A549 (cell line): ENCODE data around the gene SLC20A1. TPM values are rescaled to one million over a fixed set of nuclear protein-coding genes. Genes with fewer than 3 reads are reported as not detected.

Experiments
- ATAC-seq, 2 experiments: fragments of 200-7000 bp in 1 of 2; fragments of >200 bp in 1 of 2; cut with Nextera tagmentation in 1 of 2; cut with Tn5 transposase in 1 of 2; 3 replicates each; pipeline versions ENCODE4 v1.8.0 to v1.9.1; 2018 to 2020; ENCODE audit warnings: mild to moderate bottlenecking in 1 of 2, moderate library complexity in 1 of 2
- CTCF ChIA-PET: fragments of 300-600 bp; sonication (Branson Sonifier 250); formaldehyde crosslinking; extraction: SDS; loops from one replicate; lab custom pipeline; 2021; ENCODE audit warnings: antibody characterized with exemption, inconsistent platforms; lab: Yijun Ruan, JAX
- POLR2A ChIA-PET: fragments of 350-600 bp; formaldehyde crosslinking; extraction: SDS; loops from one replicate; lab custom pipeline; 2021; ENCODE audit warnings: antibody characterized with exemption, inconsistent platforms; lab: Yijun Ruan, JAX
- DNase-seq, 2 experiments: peaks; one replicate each; pipeline versions ENCODE4 v3.0.0 to v3.0.0-alpha.2; 2011 to 2016; ENCODE audit warnings: low read depth in 1 of 2, low spot score in 1 of 2
- FAIRE-seq: peaks from 2 replicates; lab custom pipeline; 2011; peaks lifted over from hg19 to GRCh38; lab: Jason Lieb, UNC
- H3K27ac ChIP-seq, 2 experiments: fragments of >200 bp; sonication (Bioruptor Twin); formaldehyde crosslinking; 3 replicates each; pipeline ENCODE4 v1.5.1; 2016 to 2017
- H3K4me1 ChIP-seq: fragments of >200 bp; sonication (Bioruptor Twin); formaldehyde crosslinking; 3 replicates; pipeline ENCODE4 v1.6.1; 2016
- H3K4me2 ChIP-seq: fragments of >200 bp; sonication (Bioruptor Twin); formaldehyde crosslinking; 3 replicates; pipeline ENCODE4 v1.6.1; 2016
- H3K4me3 ChIP-seq: fragments of >200 bp; sonication (Bioruptor Twin); formaldehyde crosslinking; 3 replicates; pipeline ENCODE4 v1.5.1; 2016
- H3K9me3 ChIP-seq: fragments of >200 bp; sonication (Bioruptor Twin); formaldehyde crosslinking; 3 replicates; pipeline ENCODE4 v1.6.1; 2016
- BHLHE40 ChIP-seq: IDR thresholded peaks from 2 replicates; pipeline ENCODE4 v1.6.1; 2012; ENCODE audit warnings: low read depth, low read length, inconsistent platforms
- CHD2 ChIP-seq: fragments of 150-350 bp; IDR thresholded peaks from 2 replicates; pipeline ENCODE4 v1.6.1; 2014; ENCODE audit warnings: low read length; ENCODE audit not compliant: partially characterized antibody
- CHD4 ChIP-seq: fragments of 200-600 bp; sonication (generic); IDR thresholded peaks from 2 replicates; pipeline ENCODE4 v1.6.1; 2016; ENCODE audit warnings: antibody characterized with exemption, mild to moderate bottlenecking, borderline replicate concordance
- EHF ChIP-seq: fragments of 250-450 bp; sonication (Bioruptor Pico); IDR thresholded peaks from 2 replicates; pipeline ENCODE4 v1.5.0; 2020; ENCODE audit warnings: mild to moderate bottlenecking
- EHMT2 ChIP-seq: fragments of 200-600 bp; sonication (generic); IDR thresholded peaks from 2 replicates; pipeline ENCODE4 v1.6.1; 2016; ENCODE audit warnings: antibody characterized with exemption, low read depth, mild to moderate bottlenecking, moderate library complexity
- EP300 ChIP-seq, 2 experiments: fragments of >200 bp; sonication (Bioruptor Twin); formaldehyde crosslinking; IDR thresholded peaks; 2 replicates in 1 of 2; 3 replicates in 1 of 2; pipeline ENCODE4 v1.6.1; 2016 to 2017
- FOSL2 ChIP-seq, 2 experiments: fragments of 450-650 bp in 1 of 2; fragments of >200 bp in 1 of 2; sonication (Bioruptor Twin) in 1 of 2; formaldehyde crosslinking; IDR thresholded peaks; 2 replicates each; pipeline versions ENCODE4 v1.5.0 to v1.6.1; 2016 to 2020; ENCODE audit warnings: mild to moderate bottlenecking in 1 of 2, moderate library complexity in 1 of 2
- HOXA7 ChIP-seq: fragments of 250-450 bp; sonication (Bioruptor Pico); IDR thresholded peaks from 2 replicates; pipeline ENCODE4 v1.5.0; 2020; ENCODE audit warnings: mild to moderate bottlenecking, moderate library complexity
- KDM5A ChIP-seq: fragments of 200-600 bp; sonication (generic); IDR thresholded peaks from 2 replicates; pipeline ENCODE4 v1.6.1; 2016; ENCODE audit warnings: antibody characterized with exemption, mild to moderate bottlenecking
- MAFK ChIP-seq: fragments of 450-650 bp; IDR thresholded peaks from 2 replicates; pipeline ENCODE4 v1.6.1; 2014; ENCODE audit not compliant: partially characterized antibody
- MAZ ChIP-seq: fragments of 150-350 bp; IDR thresholded peaks from 2 replicates; pipeline ENCODE4 v1.6.1; 2014; ENCODE audit warnings: antibody characterized with exemption, low read depth, low read length, borderline replicate concordance
- NFE2L2 ChIP-seq: fragments of 150-350 bp; conservative IDR thresholded peaks from 2 replicates; pipeline ENCODE4 v1.6.1; 2014; ENCODE audit warnings: low read length
- PHF8 ChIP-seq: fragments of 200-600 bp; sonication (generic); IDR thresholded peaks from 2 replicates; pipeline ENCODE4 v1.6.1; 2016; ENCODE audit warnings: low read depth, mild to moderate bottlenecking, antibody characterized with exemption, moderate library complexity, borderline replicate concordance
- RCOR1 ChIP-seq: fragments of 150-350 bp; IDR thresholded peaks from 2 replicates; pipeline ENCODE4 v1.6.1; 2014; ENCODE audit warnings: antibody characterized with exemption, low read length, low read depth
- RFX5 ChIP-seq: fragments of 450-650 bp; IDR thresholded peaks from 2 replicates; pipeline ENCODE4 v1.7.1; 2014; ENCODE audit warnings: antibody characterized with exemption, mild to moderate bottlenecking, moderate library complexity
- RNF2 ChIP-seq: fragments of 200-600 bp; sonication (generic); IDR thresholded peaks from 2 replicates; pipeline ENCODE4 v1.6.1; 2016; ENCODE audit warnings: low read depth, mild to moderate bottlenecking, antibody characterized with exemption, moderate library complexity, borderline replicate concordance
- SMC3 ChIP-seq: fragments of >200 bp; sonication (Bioruptor Twin); formaldehyde crosslinking; IDR thresholded peaks from 3 replicates; pipeline ENCODE4 v1.6.1; 2018; ENCODE audit warnings: inconsistent platforms
- TFCP2L1 ChIP-seq: fragments of 250-450 bp; sonication (Bioruptor Pico); IDR thresholded peaks from 2 replicates; pipeline ENCODE4 v1.5.0; 2021; ENCODE audit warnings: mild to moderate bottlenecking
- TP53 ChIP-seq: fragments of 250-450 bp; sonication (Bioruptor Pico); IDR thresholded peaks from 2 replicates; pipeline ENCODE4 v1.5.0; 2021; ENCODE audit warnings: mild to moderate bottlenecking, moderate library complexity
- ZFP36 ChIP-seq: fragments of 450-650 bp; IDR thresholded peaks from 2 replicates; pipeline ENCODE4 v1.6.1; 2014; ENCODE audit warnings: borderline replicate concordance; ENCODE audit not compliant: partially characterized antibody
- ZSCAN20 ChIP-seq: fragments of 250-450 bp; sonication (Bioruptor Pico); IDR thresholded peaks from 2 replicates; pipeline ENCODE4 v1.8.0; 2022; ENCODE audit warnings: mild to moderate bottlenecking, moderate library complexity
- WGBS: methylation state at CpG from one replicate; pipeline ENCODE4 v1.1.6; 2017; ENCODE audit errors: missing lambda C conversion rate; 5-methylcytosine and 5-hydroxymethylcytosine counted together
- polyA plus RNA-seq, 4 experiments: library from polyadenylated mRNA; depleted of rRNA in 3 of 4; stranded (reverse); fragments of >200 nt; fragmentation: RNase III in 1 of 4; extraction: RNeasy Plus Mini Kit Qiagen cat#74134 plus additional on column Dnase treatment in 1 of 4; gene quantifications; 2 replicates in 3 of 4; 3 replicates in 1 of 4; pipeline ENCODE4 v1.2.3, GENCODE V29; 2011 to 2017
- TF ChIP-seq, protein P1 (sequence below): IDR thresholded peaks from 2 replicates; pipeline ENCODE4 v1.6.1; 2012; ENCODE audit warnings: low read depth, borderline replicate concordance
- TF ChIP-seq, protein P2 (sequence below): fragments of >200 bp; sonication (Bioruptor Twin); formaldehyde crosslinking; IDR thresholded peaks from 3 replicates; pipeline ENCODE4 v1.6.1; 2016
- TF ChIP-seq, protein P3 (sequence below): fragments of 150-350 bp; IDR thresholded peaks from 2 replicates; pipeline ENCODE4 v1.6.1; 2014; ENCODE audit warnings: low read depth, mild to moderate bottlenecking, low read length
- TF ChIP-seq, protein P4 (sequence below): fragments of >200 bp; sonication (Bioruptor Twin); formaldehyde crosslinking; IDR thresholded peaks from 2 replicates; pipeline ENCODE4 v1.6.1; 2016

SLC20A1 gene
- polyA plus RNA-seq, 2 of the 4 experiments (the other 2 are of a cell fraction), result 83.6 to 86.8 TPM

DNA sequence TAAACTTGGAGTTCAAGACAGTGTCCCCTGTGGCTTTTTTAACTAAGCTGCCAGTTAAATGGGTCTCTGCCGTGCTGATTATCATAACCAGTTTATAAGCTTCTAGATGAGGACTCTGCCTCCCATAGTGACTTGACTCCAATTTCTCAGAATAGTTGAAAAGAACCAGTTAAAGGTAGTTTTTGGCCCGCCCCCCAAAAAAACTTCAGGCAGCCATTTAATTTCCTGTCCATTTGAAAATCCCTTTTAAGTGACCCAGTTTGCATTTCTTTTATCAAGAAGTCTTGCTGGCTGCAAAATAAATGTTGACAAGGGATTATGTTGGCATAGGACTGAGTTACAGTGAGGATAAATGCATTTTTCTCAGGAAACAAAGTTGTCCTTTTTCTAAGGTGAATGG is 2.3 kb downstream of the SLC20A1 start:
- CTCF ChIA-PET, result interaction anchor here (0.5 to 10.3 kb wide), 7 partner anchors 11 to 78 kb away, joined by 3 to 202 read pairs (median 10); no protein-coding TSS in a partner anchor
- peaks cover 40% of the 10 kb centered on the region for H3K4me1 ChIP-seq
- peak overlapping the region in 1 of 2 experiments; percentile 98; a peak in 1 of 6 replicates for H3K27ac ChIP-seq
- FAIRE-seq (no peak), ATAC-seq (no peak), DNase-seq (no peak)
- WGBS, result 75% methylated on average over 2 of the region's 2 CpGs
- no peaks in the 10 kb centered on the region for H3K9me3 ChIP-seq
- TF ChIP-seq, protein P1, sequence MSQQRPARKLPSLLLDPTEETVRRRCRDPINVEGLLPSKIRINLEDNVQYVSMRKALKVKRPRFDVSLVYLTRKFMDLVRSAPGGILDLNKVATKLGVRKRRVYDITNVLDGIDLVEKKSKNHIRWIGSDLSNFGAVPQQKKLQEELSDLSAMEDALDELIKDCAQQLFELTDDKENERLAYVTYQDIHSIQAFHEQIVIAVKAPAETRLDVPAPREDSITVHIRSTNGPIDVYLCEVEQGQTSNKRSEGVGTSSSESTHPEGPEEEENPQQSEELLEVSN, result no peak
- no peak for TF ChIP-seq EHMT2
- TF ChIP-seq, protein P2, sequence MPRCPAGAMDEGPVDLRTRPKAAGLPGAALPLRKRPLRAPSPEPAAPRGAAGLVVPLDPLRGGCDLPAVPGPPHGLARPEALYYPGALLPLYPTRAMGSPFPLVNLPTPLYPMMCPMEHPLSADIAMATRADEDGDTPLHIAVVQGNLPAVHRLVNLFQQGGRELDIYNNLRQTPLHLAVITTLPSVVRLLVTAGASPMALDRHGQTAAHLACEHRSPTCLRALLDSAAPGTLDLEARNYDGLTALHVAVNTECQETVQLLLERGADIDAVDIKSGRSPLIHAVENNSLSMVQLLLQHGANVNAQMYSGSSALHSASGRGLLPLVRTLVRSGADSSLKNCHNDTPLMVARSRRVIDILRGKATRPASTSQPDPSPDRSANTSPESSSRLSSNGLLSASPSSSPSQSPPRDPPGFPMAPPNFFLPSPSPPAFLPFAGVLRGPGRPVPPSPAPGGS, result no peak
- no peak for TF ChIP-seq CHD4
- TF ChIP-seq PHF8, result no peak
- TF ChIP-seq, protein P3, sequence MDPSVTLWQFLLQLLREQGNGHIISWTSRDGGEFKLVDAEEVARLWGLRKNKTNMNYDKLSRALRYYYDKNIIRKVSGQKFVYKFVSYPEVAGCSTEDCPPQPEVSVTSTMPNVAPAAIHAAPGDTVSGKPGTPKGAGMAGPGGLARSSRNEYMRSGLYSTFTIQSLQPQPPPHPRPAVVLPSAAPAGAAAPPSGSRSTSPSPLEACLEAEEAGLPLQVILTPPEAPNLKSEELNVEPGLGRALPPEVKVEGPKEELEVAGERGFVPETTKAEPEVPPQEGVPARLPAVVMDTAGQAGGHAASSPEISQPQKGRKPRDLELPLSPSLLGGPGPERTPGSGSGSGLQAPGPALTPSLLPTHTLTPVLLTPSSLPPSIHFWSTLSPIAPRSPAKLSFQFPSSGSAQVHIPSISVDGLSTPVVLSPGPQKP, result no peak
- TF ChIP-seq ZSCAN20 (CRISPR knock-in tag), result no peak
- TF ChIP-seq, protein P4, sequence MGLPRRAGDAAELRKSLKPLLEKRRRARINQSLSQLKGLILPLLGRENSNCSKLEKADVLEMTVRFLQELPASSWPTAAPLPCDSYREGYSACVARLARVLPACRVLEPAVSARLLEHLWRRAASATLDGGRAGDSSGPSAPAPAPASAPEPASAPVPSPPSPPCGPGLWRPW, result no peak
- no peak for TF ChIP-seq FOSL2 (IDR thresholded peaks at IDR 0.05)
- no peak for TF ChIP-seq FOSL2 (CRISPR knock-in tag; IDR thresholded peaks at IDR 0.05)
- TF ChIP-seq TFCP2L1 (CRISPR knock-in tag), result no peak
- TF ChIP-seq MAFK, result no peak
- TF ChIP-seq MAZ, result no peak
- TF ChIP-seq SMC3, result no peak
- no peak for TF ChIP-seq BHLHE40
- TF ChIP-seq HOXA7 (CRISPR knock-in tag), result no peak
- no peak for TF ChIP-seq ZFP36
- TF ChIP-seq CHD2, result no peak
- no peak for TF ChIP-seq RNF2
- no peak for TF ChIP-seq RFX5
- TF ChIP-seq EP300 (IDR thresholded peaks at IDR 0.05), result no peak
- peak overlapping the region; percentile 77 for H3K4me2 ChIP-seq
- peak overlapping the region; percentile 98 for H3K4me3 ChIP-seq
- POLR2A ChIA-PET, result no interaction called here

DNA sequence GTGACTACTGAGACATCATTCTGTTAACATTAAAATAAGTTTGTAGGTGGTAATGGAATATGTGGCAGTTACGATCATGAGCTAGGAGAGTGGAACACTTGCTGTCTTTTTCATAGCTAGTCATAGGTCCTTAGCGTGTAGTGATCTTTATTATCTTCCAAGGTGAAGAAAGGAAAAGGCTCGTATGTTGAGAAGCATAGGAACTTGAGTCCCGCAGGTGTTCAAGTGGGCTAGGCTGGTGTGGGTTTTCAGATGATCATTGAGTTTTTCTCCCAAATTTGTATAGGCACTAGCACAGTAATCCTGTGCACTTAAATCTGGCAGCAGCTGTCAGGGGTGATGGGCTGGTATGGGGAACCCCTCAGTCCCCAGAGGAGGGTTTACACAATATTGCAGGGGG is 10.9 kb downstream of the SLC20A1 start:
- ChIA-PET CTCF (interaction anchor here (0.5 to 5.7 kb wide), 7 partner anchors 10 to 70 kb away, joined by 3 to 27 read pairs (median 3); no protein-coding TSS in a partner anchor), POLR2A (interaction anchor here (2.3 kb wide), 1 partner anchor 11 kb away, joined by 18 read pairs; the partner anchor contains the start of gene SLC20A1)
- peaks cover 28% of the 10 kb centered on the region for H3K4me1 ChIP-seq
- FAIRE-seq (no peak), ATAC-seq (no peak), DNase-seq (no peak)
- no peak overlapping the region for H3K4me2 ChIP-seq
- no peak for TF ChIP-seq TP53 (CRISPR knock-in tag)
- no peak for TF ChIP-seq EHF (CRISPR knock-in tag)
- no peak for TF ChIP-seq NFE2L2
- no peak for TF ChIP-seq KDM5A
- TF ChIP-seq RCOR1, result no peak
- no peaks in the 10 kb centered on the region for H3K9me3 ChIP-seq
- no peak overlapping the region for H3K4me3 ChIP-seq
- 96% methylated on average over 4 of the region's 4 CpGs for WGBS
- H3K27ac ChIP-seq, result no peak overlapping the region
